HCT116 (cell line): Measurements from ENCODE around the gene MSI2.

Experiments used
- CTCF ChIP-seq, 3 experiments: fragments of 200-600 bp in 1 of 3; sonication (generic) in 1 of 3; IDR thresholded peaks in 2 of 3; conservative IDR thresholded peaks in 1 of 3; 2 replicates each; pipeline ENCODE4 v1.5.1; 2012 to 2017; ENCODE audit warnings: low read depth in 2 of 3, low read length in 2 of 3, antibody characterized with exemption in 1 of 3, borderline replicate concordance in 1 of 3, control low read depth in 1 of 3, mild to moderate bottlenecking in 1 of 3, mixed read lengths in 1 of 3, mixed run types in 1 of 3, moderate library complexity in 1 of 3; ENCODE audit not compliant: insufficient read depth in 1 of 3
- EGR1 ChIP-seq: IDR thresholded peaks from 2 replicates; pipeline ENCODE4 v1.6.1; 2012; ENCODE audit warnings: low read depth

GRCh38 chr17:57557834-57558681 lies 301.7 kb downstream of the MSI2 start:
- TF ChIP-seq EGR1 (no peak), CTCF (IDR thresholded peaks at IDR 0.05 in 2 of 3, conservative IDR thresholded peaks at IDR 0.05 in 1 of 3; ENCODE audit: borderline replicate concordance in 1 of 3, insufficient read depth in 1 of 3, low read depth in 2 of 3, low read length in 2 of 3) (no peak)
